OCI-LY1 (cell line): ENCODE results near the gene PARD3.

Source experiments
- CTCF ChIP-seq: fragments of 200-600 bp; sonication (generic), shearing (Covaris generic); IDR thresholded peaks from 2 replicates; pipeline ENCODE4 v1.5.1; 2017; ENCODE audit warnings: mild to moderate bottlenecking, antibody characterized with exemption, low read length, moderate library complexity, mixed read lengths
- EZH2 ChIP-seq: fragments of 200-600 bp; sonication (generic), shearing (Covaris generic); IDR thresholded peaks from 2 replicates; pipeline ENCODE4 v1.8.0; 2017; ENCODE audit warnings: borderline replicate concordance, mixed run types, mild to moderate bottlenecking, antibody characterized with exemption, low read length, moderate library complexity, mixed read lengths

GRCh38 chr10:34249634-34250033 is 565.5 kb downstream of the PARD3 start:
- TF ChIP-seq CTCF = no peak
- no peak for TF ChIP-seq EZH2
